ENCODE data around the gene FOXD4L1. TPM values are rescaled to one million over a fixed set of nuclear protein-coding genes. Genes with fewer than 3 reads are reported as not detected.
"Not testable (repeated sequence)": the region's sequence is repeated elsewhere in the genome, so short reads cannot be mapped to it uniquely, and the experiment has no call there.

The FOXD4L1 gene
- total and polyA plus RNA-seq, 12 donors: 0.07 to 5.0 (median 0.28) TPM; not detected in 3

DNA sequence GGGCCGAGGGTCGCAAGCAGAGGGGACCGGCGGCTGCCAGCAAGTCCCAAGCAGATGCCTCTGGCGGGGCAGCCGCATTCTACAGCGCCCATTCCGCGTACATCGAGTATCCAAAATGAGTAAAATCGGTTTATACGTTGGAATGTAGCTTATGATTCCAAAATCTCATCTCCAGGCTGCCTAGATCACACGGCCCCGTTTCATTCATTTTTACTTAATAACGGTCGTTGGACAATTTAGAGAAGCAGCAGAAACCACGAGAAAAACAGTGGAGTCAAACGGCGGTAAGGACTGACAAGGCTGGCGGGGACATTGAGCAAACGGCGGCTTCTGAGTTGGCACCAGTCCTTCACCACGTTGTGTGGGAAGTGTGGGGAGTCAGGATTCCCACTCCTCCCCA, 5.6 kb downstream of the FOXD4L1 start:
- intact Hi-C loops (cut with DNase I); H3K27me3 ChIP-seq; H3K36me3 ChIP-seq (replicated peaks in 1 of 2); H3K9me3 ChIP-seq (replicated peaks in 1 of 3); H3K4me1 ChIP-seq (replicated peaks in 1 of 2); H3K4me3 ChIP-seq; H3K27ac ChIP-seq; DNase-seq: not testable (repeated sequence)
- WGBS, 4 donors: 11 to 18% (median 14%) methylated on average over 13 to 19 of the region's 23 CpGs

DNA sequence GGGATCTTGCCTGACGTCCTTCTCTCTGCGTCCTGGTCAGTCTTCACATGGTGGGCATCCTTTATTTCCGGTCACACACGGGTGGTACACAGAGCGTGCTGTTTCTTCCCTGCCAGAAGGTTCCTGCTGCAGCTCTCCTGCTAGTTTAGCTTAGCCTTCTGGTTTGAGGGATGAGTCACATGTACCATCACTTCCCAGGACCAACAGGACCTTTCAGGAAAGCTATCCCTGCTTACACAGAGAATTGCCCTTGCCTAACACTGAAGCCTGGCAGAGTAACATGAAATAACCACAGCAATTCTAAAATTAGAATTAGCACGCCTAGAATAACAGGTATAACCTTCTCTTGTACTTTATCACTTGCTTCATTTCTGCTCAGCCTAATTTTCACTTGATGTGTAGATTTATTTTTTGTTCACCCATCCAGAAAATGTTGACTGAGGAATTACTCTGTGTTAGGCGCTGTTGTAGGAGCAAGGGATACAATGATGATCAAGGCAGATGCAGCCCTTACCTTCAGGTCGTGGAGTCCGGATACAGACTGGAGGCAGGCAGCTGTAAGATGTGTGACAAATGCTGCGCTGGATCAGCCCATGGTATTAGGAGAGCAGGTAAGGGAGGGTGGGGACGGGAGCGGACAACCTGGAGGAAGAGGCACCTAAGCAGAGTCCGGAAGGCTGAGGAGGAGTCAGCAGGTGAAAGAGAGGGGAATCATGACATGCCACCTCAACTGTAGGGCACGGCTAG, 9.1 kb downstream of the FOXD4L1 start:
- intact Hi-C loops (cut with DNase I); DNase-seq; H3K36me3 ChIP-seq (replicated peaks in 1 of 2); H3K27ac ChIP-seq; H3K4me1 ChIP-seq (replicated peaks in 1 of 2); H3K9me3 ChIP-seq (replicated peaks in 1 of 3); H3K4me3 ChIP-seq; H3K27me3 ChIP-seq: not testable (repeated sequence)
- WGBS, 4 donors: 22 to 38% (median 24%) methylated on average over 5 to 13 of the region's 14 CpGs

DNA sequence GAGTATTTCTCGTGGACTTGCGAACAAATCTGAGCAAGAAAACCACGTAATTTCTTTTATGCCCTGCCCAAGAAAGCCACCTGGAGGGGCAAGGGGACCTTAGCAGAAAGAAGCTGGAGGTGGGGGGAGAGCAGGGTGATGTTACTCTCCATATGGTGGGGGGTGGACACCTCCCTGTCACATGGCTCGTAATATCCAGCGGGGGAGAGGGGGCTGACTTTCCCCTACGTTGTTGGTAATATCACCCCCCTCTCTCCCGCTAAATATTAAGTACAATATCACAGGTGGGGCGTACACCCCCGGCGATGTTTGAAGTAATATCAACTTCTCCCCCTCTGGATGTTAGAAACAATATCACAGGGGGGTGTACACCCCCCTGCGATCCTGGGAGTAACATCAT, 9.7 kb downstream of the FOXD4L1 start:
- H3K36me3 ChIP-seq (replicated peaks in 1 of 2); H3K4me1 ChIP-seq (replicated peaks in 1 of 2); H3K9me3 ChIP-seq (replicated peaks in 1 of 3); intact Hi-C loops (cut with DNase I); H3K4me3 ChIP-seq; H3K27ac ChIP-seq; DNase-seq; H3K27me3 ChIP-seq: not testable (repeated sequence)
- WGBS, 4 donors: 34 to 47% (median 41%) methylated on average over 7 to 11 of the region's 11 CpGs

- H3K27ac ChIP-seq; H3K27me3 ChIP-seq; H3K9me3 ChIP-seq (replicated peaks in 1 of 3); DNase-seq; H3K36me3 ChIP-seq (replicated peaks in 1 of 2); H3K4me3 ChIP-seq; intact Hi-C loops (cut with DNase I); H3K4me1 ChIP-seq (replicated peaks in 1 of 2): not testable (repeated sequence)
- 47 to 96% (median 90%) methylated on average over 2 to 3 of the region's 3 CpGs; no CpG with 5 or more reads in 1 of the 4 donors for WGBS, 4 donors
These were observed 12.4 kb downstream of the FOXD4L1 start for GRCh38 chr2:113510913-113511312.

DNA sequence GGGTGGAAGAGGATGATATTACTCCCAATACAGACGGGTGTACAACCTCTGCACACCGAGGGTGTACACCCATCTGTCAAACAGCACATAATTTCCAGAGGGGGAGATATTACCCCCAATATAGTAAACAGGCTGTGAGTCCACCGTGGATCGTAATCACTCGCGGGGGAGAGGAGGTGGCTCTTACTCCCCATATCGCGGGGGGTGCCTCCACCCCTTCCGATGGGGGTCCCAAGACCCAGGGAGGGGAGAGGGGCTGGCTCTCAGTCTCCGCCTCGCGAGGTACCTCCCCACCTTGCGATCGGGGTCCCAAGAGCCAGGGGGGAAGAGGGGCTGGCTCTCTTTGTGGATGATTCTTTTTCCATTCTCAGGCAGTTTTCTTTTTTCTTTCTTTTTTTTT, 13.4 kb downstream of the FOXD4L1 start:
- WGBS, 4 donors: 69 to 85% (median 73%) methylated on average over 8 to 14 of the region's 14 CpGs
- H3K36me3 ChIP-seq (replicated peaks in 1 of 2); H3K9me3 ChIP-seq (replicated peaks in 1 of 3); H3K27me3 ChIP-seq; H3K4me1 ChIP-seq (replicated peaks in 1 of 2); intact Hi-C loops (cut with DNase I); H3K4me3 ChIP-seq; H3K27ac ChIP-seq; DNase-seq: not testable (repeated sequence)

GRCh38 chr2:113515457-113515856, 17.0 kb downstream of the FOXD4L1 start:
- DNase-seq; H3K36me3 ChIP-seq (replicated peaks in 1 of 2); H3K9me3 ChIP-seq (replicated peaks in 1 of 3); H3K27me3 ChIP-seq; H3K27ac ChIP-seq; H3K4me3 ChIP-seq; H3K4me1 ChIP-seq (replicated peaks in 1 of 2); intact Hi-C loops (cut with DNase I): not testable (repeated sequence)
- 80 to 87% (median 85%) methylated on average over 3 to 8 of the region's 8 CpGs for WGBS, 4 donors

DNA sequence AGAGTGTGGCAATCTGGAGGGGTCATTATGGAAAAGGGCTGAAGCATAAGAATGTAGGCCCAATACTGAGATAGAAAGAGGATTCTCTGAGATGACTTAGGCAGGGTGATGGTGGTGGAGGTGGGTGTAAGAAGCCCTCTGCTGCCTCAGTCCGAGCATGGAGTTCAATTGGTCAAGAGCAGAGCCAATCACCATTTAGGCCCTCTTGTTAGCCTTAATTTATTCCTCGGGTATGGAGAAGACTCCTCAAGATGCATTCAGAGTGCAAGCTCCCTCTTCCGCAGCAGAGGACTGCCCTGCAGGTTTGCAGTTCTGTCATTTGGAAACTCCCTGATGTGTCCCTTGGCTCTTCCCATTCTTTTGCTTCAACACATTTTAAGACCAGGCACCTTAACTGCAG, 17.5 kb downstream of the FOXD4L1 start:
- intact Hi-C loops (cut with DNase I); H3K9me3 ChIP-seq (replicated peaks in 1 of 3); H3K36me3 ChIP-seq (replicated peaks in 1 of 2); H3K4me3 ChIP-seq; H3K27me3 ChIP-seq; DNase-seq; H3K27ac ChIP-seq; H3K4me1 ChIP-seq (replicated peaks in 1 of 2): not testable (repeated sequence)
- WGBS, 4 donors: 76 to 85% (median 81%) methylated on average over 3 of the region's 3 CpGs

GRCh38 chr2:113517025-113517424, 18.6 kb downstream of the FOXD4L1 start:
- WGBS, 4 donors: 33 to 63% methylated on average over 1 of the region's 2 CpGs; no CpG with 5 or more reads in 2 of the 4 donors
- H3K27me3 ChIP-seq; H3K9me3 ChIP-seq (replicated peaks in 1 of 3); H3K4me1 ChIP-seq (replicated peaks in 1 of 2); H3K27ac ChIP-seq; H3K4me3 ChIP-seq; H3K36me3 ChIP-seq (replicated peaks in 1 of 2); intact Hi-C loops (cut with DNase I); DNase-seq: not testable (repeated sequence)

- H3K36me3 ChIP-seq (replicated peaks in 1 of 2); H3K9me3 ChIP-seq (replicated peaks in 1 of 3); DNase-seq; H3K4me1 ChIP-seq (replicated peaks in 1 of 2); H3K27me3 ChIP-seq; intact Hi-C loops (cut with DNase I); H3K27ac ChIP-seq; H3K4me3 ChIP-seq: not testable (repeated sequence)
- 83 to 97% (median 87%) methylated on average over 6 of the region's 6 CpGs for WGBS, 4 donors
These were observed 22.4 kb downstream of the FOXD4L1 start for GRCh38 chr2:113520837-113521236.

GRCh38 chr2:113521492-113521891, 23.0 kb downstream of the FOXD4L1 start:
- 6 to 42% (median 39%) methylated on average over 3 to 5 of the region's 5 CpGs; no CpG with 5 or more reads in 1 of the 4 donors for WGBS, 4 donors
- DNase-seq; intact Hi-C loops (cut with DNase I); H3K27me3 ChIP-seq; H3K27ac ChIP-seq; H3K9me3 ChIP-seq (replicated peaks in 1 of 3); H3K36me3 ChIP-seq (replicated peaks in 1 of 2); H3K4me3 ChIP-seq; H3K4me1 ChIP-seq (replicated peaks in 1 of 2): not testable (repeated sequence)

GRCh38 chr2:113524986-113525385, 26.5 kb downstream of the FOXD4L1 start:
- H3K4me1 ChIP-seq (replicated peaks in 1 of 2); H3K36me3 ChIP-seq (replicated peaks in 1 of 2); H3K4me3 ChIP-seq; DNase-seq; intact Hi-C loops (cut with DNase I); H3K27me3 ChIP-seq; H3K9me3 ChIP-seq (replicated peaks in 1 of 3); H3K27ac ChIP-seq: not testable (repeated sequence)
- 38 to 62% (median 54%) methylated on average over 1 of the region's 1 CpG for WGBS, 4 donors
